Fibroblast of mammary gland (primary cell): ENCODE data around the gene LRRC49.
"Not testable (repeated sequence)": the region's sequence is repeated elsewhere in the genome, so short reads cannot be mapped to it uniquely, and the experiment has no call there.

ENCODE experiments used
- DNase-seq: peaks from one replicate; pipeline ENCODE4 v3.0.0-alpha.2; 2010; ENCODE audit warnings: low read depth
- H3K4me3 ChIP-seq: 2 replicates; pipeline ENCODE4 v1.5.1; 2011; ENCODE audit warnings: low read depth, mild to moderate bottlenecking, low read length, moderate library complexity; ENCODE audit not compliant: control insufficient read depth
- CTCF ChIP-seq: conservative IDR thresholded peaks from 2 replicates; pipeline ENCODE4 v1.5.1; 2011; ENCODE audit warnings: low read depth, low read length, inconsistent platforms; ENCODE audit not compliant: control insufficient read depth, insufficient read depth

Gene LRRC49

GRCh38 chr15:70853973-70854665 is 38.5 kb upstream of the LRRC49 start, which contains the start of gene LARP6:
Gene LARP6 (minus strand): TSS chr15:70854157. CDS start chr15:70854088, 69 bp downstream.
- DNase-seq = no peak
- no peak for TF ChIP-seq CTCF
- peak within 1 kb of the TSS; percentile 74 for H3K4me3 ChIP-seq

- H3K4me3 ChIP-seq = peak overlapping the region; percentile 60
- TF ChIP-seq CTCF = peak; percentile 35
- DNase-seq = peak; percentile 81
These were observed 38.0 kb upstream of the LRRC49 start for GRCh38 chr15:70854666-70854976.

GRCh38 chr15:70855764-70856163 is 36.9 kb upstream of the LRRC49 start:
- no peak for TF ChIP-seq CTCF
- DNase-seq = no peak
- no peak overlapping the region for H3K4me3 ChIP-seq

- no peak for TF ChIP-seq CTCF
- peak; percentile 34 for DNase-seq
- H3K4me3 ChIP-seq = no peak overlapping the region
These were observed 36.3 kb upstream of the LRRC49 start for GRCh38 chr15:70856177-70856883.

GRCh38 chr15:70856884-70857561 is 35.6 kb upstream of the LRRC49 start:
- no peak for TF ChIP-seq CTCF
- no peak overlapping the region for H3K4me3 ChIP-seq
- peak; percentile 99 for DNase-seq

- TF ChIP-seq CTCF = no peak
- no peak overlapping the region for H3K4me3 ChIP-seq
- no peak for DNase-seq
These were observed 34.9 kb upstream of the LRRC49 start for GRCh38 chr15:70857562-70858285.

GRCh38 chr15:70858614-70859321 is 33.9 kb upstream of the LRRC49 start:
- DNase-seq, H3K4me3 ChIP-seq: not testable (repeated sequence)
